ENCODE data around the gene ANKRD9.

Gene ANKRD9

GRCh38 chr14:102473559-102473958 is 36.0 kb downstream of the ANKRD9 start:
- DNase-seq (ENCODE audit: low spot score): no peak

- DNase-seq (ENCODE audit: low spot score): no peak
Measured at GRCh38 chr14:102472791-102473150, 36.8 kb downstream of the ANKRD9 start.

GRCh38 chr14:102471921-102472790 is 37.4 kb downstream of the ANKRD9 start:
- no peak for DNase-seq (ENCODE audit: low spot score)

- DNase-seq (ENCODE audit: low spot score): no peak
Measured at GRCh38 chr14:102469261-102469660, 40.3 kb downstream of the ANKRD9 start.

- no peak for DNase-seq (ENCODE audit: low spot score)
Measured at GRCh38 chr14:102464846-102465341, 44.7 kb downstream of the ANKRD9 start.

- no peak for DNase-seq (ENCODE audit: low spot score)
Measured at GRCh38 chr14:102464006-102464405, 45.6 kb downstream of the ANKRD9 start.

GRCh38 chr14:102462391-102462790 is 47.2 kb downstream of the ANKRD9 start:
- no peak for DNase-seq (ENCODE audit: low spot score)

- DNase-seq (ENCODE audit: low spot score): no peak
Measured at GRCh38 chr14:102461490-102462338, 47.9 kb downstream of the ANKRD9 start.

GRCh38 chr14:102457509-102457908 is 52.1 kb downstream of the ANKRD9 start:
- DNase-seq (ENCODE audit: low spot score): no peak

GRCh38 chr14:102454711-102455110 is 54.9 kb downstream of the ANKRD9 start:
- DNase-seq (ENCODE audit: low spot score): no peak

- no peak for DNase-seq (ENCODE audit: low spot score)
Measured at GRCh38 chr14:102452302-102452701, 57.3 kb downstream of the ANKRD9 start.
